ENCODE results near the gene IGF2.

Gene IGF2

DNA sequence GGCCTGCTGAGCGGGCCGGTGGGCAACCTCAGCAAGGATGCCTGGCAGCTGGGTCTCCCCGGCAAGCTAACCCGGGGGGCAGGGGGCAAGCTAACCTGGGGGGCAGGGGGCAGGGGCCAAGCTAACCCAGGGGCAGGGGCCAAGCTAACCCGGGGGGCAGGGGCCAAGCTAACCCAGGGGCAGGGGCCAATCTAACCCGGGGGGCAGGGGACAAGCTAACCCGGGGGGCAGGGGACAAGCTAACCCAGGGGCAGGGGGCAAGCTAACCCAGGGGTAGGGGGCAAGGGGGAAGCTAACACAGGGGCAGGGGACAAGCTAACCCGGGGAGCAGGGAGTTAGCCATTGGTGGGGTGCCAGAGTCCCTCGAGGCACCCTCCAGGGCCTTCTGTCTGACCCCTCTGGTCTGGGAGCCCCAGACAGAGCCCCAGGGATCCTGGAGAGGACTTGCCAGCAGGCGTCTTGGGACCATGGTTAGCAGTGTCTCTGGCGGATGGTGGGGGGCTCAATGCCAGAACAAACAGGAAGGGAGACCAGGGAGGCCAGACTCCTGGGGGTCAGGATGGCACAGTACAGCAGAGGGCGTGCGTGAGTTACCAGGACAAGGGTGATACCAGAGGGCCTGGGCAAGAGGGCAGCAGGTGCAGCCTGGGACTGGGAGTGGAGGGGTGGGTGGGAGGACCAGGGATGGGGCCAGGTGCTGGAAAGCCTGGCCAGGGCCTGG is 16.1 kb downstream of the IGF2 start:
- DNase-seq (ENCODE audit: low read depth), result no peak

DNA sequence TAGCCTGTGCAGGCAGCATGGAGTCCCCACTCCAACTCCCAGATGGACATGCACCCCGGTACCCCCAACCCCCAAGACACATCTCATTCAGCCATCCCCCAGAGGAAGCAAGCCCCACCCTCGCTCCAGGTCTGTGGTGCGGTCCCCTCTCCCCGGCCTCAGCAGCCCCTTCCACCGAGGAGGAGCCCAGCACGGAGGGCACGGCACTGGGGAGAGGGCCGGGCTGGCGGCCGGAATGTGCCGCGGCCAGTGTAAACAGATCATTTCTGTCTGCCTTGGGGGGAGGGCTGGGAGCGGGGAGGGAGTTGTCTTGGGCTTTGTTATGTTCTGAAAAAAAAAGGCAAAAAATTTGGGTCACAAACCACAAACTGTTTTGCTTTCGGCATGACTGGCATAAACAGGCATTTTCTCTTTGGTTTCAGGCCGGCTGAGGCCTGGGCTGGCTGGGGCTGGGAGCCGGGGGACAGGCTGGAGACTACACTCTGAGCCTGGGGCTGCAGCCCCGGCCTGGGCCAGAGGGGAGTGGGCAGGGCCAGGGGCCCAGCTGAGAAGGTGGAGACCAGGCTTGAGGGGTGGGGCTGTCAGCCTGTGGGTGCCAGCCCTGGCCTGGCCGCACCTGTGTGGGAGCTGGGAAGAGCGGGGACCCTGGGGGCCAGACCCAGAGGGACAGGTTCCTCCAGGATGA is 16.8 kb downstream of the IGF2 start:
- peak; percentile 77 for DNase-seq (ENCODE audit: low read depth)

DNA sequence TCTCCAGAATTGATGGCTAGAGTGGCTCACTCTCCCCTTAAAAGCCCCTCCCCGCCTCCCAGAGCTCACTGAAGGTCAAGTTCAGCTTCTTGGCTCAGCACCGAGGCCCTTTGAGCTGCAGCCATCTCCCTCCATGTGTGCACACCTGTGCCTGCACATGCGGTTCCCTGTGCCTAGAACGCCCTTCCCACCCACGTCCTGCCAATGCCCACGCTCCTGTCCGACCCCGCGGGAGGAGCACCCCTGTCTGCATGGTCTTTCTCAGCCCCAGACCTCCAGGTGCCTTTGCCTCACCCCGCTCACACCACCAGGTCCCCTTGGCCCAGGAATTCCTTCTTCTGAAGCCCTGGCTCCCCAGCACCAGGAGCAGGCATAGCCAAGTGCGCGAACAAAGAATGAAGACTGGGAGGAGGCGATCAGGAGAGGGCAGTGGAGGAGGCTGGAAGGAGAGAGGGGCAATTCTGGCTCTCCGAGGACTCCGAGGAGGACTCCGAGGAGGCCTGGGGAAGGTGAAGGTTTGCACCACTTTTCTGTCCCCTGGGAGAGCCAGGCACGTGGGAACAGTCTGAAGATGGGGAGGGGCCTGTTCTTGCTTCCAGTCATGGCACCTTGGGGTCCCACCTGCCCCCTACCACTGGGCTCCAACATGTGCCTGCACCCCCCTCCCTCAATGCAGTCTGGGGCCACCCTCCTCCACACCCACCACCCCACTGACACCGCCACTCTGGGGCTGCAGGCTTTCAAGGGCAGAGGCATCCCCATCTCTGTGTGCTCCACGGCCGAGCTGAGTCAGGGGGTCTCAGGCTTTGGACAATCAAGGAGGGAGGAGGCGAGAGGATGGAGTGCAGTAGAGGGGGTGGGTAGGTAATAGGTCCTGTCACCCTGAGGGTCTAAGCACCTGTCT is 17.7 kb downstream of the IGF2 start:
- no peak for DNase-seq (ENCODE audit: low read depth)

GRCh38 chr11:2120359-2121100 is 18.7 kb downstream of the IGF2 start:
- DNase-seq (ENCODE audit: low read depth), result no peak

DNA sequence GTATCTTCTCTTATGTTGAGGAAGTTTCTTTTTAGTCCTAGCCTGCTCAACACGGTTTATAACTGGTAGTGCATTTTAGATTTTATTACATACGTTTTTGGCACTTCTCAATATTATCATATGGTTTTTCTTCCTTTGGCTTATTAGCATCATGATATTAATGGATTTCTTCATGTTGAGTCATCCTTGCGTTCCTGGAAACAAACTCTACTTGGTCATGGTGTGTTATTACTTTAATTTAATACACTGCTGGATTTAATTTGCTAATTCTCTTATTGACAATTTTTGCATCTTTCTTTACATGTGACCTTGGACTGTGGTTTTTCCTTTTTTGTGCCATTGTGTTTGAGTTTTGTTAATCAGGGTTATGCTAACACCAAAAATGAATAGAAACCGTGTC is 20.5 kb downstream of the IGF2 start:
- no peak for DNase-seq (ENCODE audit: low read depth)

- no peak for DNase-seq (ENCODE audit: low read depth)
Measured at GRCh38 chr11:2116680-2117079, 22.5 kb downstream of the IGF2 start.

DNA sequence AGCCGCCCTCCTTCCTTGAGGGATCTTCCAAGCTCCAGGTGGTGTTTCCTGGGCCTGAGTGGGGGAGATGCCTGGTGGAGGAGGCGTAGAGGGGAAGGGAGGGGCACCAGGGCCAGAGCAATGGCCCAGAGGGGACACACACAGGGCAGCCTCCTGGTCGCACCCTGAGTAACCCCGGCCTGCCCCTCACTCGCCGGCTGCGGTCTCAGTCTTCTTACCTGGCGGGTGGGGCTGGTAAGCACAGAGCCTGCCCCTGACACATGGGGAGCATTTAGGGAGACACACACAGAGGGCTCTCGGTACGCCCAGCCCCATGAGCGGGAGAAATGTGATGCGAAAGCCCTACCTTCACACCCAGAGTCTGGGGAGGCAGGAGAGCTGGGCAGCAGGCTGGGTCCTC is 23.9 kb downstream of the IGF2 start:
- DNase-seq (ENCODE audit: low read depth), result no peak

- DNase-seq (ENCODE audit: low read depth), result no peak
Measured at GRCh38 chr11:2114430-2115241, 24.6 kb downstream of the IGF2 start.

GRCh38 chr11:2113776-2114175 is 25.4 kb downstream of the IGF2 start:
- DNase-seq (ENCODE audit: low read depth), result no peak

- DNase-seq (ENCODE audit: low read depth), result no peak
Measured at GRCh38 chr11:2110521-2110920, 28.7 kb downstream of the IGF2 start.

DNA sequence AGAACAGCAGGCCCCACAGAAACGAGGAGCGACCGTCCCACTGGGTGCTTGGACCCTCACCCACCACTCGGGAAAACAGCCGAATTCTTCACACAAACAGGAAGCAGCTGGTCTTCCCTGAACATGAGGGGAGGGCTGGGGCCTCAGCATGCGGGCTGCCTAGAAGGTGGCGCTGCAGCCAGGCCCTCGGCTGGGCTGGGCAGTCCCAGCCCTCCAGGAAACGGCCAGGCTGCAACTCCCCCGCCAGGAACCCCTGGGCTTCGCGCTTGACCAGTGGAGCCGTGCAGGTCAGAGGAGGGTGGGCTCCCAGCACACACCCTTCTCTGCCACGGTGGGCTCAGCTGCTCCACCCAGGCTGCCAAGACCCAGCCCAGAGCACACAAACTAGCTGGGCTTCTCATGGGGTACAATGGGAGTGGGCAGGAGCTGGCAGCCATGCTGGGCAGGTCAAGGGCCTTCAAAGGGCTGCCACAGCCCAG is 29.6 kb downstream of the IGF2 start:
- DNase-seq (ENCODE audit: low read depth), result peak; percentile 34

GRCh38 chr11:2108675-2109491 is 30.3 kb downstream of the IGF2 start:
- no peak for DNase-seq (ENCODE audit: low read depth)

- DNase-seq (ENCODE audit: low read depth), result no peak
Measured at GRCh38 chr11:2107941-2108630, 31.1 kb downstream of the IGF2 start.

DNA sequence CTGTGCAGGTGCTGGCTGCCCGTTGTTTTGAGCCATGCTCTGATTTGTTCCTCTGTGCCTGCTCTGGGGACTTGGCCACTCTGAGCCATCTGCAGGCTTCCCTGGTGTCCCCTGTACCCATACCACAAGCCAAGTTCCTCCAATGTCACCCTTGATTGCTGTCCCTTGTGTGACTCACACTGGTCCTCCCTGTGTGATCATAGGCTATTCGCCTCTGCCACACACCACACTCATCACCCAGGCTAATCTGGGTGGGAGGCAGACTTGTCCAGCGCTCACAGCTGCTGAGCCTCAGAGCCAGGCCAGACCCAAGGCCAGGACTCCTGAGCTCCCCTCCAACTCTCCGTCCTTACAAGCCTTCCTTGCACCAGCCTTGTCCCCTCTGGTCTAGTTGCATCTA is 31.7 kb downstream of the IGF2 start:
- DNase-seq (ENCODE audit: low read depth), result no peak

DNA sequence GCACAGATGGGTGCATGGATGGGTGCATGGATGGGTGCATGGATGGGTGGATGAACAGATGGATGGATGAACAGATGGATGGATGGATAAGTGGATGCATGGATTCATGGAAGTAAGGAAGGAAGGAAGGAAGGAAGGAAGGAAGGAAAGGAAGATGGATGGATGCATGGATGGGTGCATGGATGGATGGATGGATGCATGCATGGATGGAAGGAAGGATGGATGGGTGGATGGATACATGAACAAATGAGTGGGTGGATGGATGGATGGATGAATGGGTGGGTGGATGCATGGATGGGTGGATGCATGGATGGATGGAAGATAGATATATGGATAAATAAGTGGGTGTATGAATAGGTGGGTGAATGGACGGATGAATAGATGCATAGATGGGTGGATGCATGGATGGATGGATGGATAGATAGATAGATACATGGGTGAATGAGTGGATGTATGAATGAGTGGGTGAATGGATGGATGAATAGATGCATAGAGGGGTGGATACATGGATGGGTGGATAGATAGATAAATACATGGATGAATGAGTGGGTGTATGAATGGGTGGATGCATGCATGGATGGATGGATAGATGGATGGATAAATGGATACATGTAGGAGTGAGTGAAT is 32.5 kb downstream of the IGF2 start:
- no peak for DNase-seq (ENCODE audit: low read depth)

DNA sequence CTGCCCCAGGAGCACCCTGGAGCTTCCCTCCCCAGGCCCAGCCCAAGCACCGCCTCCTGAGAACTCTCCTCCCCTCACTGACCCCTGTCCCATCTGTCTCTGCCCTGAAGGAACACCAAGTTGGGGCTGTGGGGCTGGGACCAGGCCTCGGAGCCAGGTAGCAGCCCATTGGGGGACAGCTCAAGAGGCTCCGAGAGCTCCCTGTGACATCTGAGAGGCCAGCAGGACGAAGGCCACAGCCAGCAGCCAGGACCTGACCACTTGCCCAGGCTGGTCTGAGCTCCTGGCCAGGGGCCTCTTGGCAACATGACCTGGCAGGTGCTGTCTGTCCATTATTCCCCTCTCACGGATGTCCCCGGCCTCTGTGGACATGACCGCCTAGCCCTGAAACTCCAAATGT is 33.7 kb downstream of the IGF2 start:
- DNase-seq (ENCODE audit: low read depth), result no peak

DNA sequence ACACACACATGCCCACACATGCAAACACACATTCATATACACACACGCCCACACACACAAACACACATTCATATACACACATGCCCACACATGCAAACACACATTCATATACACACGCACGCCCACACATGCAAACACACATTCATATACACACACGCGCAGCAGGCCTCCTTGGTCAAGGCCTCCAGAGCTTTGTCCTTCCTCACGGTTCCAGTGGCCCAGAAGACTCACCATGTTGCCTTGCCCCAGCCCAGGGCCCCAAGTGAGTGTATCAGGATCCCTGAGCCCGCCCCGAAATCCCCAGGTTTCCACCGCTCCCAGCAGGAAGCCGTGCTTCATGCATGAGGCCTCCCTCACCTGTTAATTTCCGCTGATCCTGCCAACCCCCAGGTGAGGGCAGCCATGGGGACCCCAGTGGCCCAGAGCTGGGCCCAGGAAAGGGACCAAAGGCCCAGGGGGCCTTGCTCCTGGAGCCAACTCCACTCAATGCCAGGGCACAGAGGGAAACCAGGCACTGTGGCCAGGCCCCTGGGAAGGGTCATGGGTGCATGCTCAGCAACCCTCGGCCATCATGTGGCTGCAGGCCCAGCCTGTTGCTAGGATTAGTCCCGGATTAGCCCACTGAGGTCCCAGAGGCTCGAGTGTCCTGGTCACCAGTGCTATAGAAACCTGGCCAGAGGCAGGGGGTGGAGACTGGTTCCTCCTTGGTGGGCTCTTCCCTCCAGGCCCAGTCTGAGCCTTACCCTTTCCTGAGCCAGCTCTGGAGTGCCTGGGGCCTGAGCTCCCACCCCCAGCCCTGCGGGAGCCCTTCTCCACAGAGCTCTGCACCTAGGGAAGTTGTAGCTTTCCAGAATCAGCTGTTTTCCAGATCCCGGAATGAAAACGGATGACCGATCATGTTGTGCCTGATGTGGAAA is 34.4 kb downstream of the IGF2 start:
- DNase-seq (ENCODE audit: low read depth), result no peak
